22Rv1 (cell line): Measurements from ENCODE around the gene KCNK7.

Experiments used
- H3K27ac ChIP-seq: fragments of 450-650 bp; 2 replicates; pipeline ENCODE4 v1.5.1; 2017
- CTCF ChIP-seq: fragments of 450-650 bp; IDR thresholded peaks from 2 replicates; pipeline ENCODE4 v1.5.1; 2017; ENCODE audit warnings: mild to moderate bottlenecking
- ZFX ChIP-seq: fragments of 450-650 bp; IDR thresholded peaks from 2 replicates; pipeline ENCODE4 v1.6.1; 2017; ENCODE audit warnings: antibody characterized with exemption, borderline replicate concordance

Gene KCNK7

DNA sequence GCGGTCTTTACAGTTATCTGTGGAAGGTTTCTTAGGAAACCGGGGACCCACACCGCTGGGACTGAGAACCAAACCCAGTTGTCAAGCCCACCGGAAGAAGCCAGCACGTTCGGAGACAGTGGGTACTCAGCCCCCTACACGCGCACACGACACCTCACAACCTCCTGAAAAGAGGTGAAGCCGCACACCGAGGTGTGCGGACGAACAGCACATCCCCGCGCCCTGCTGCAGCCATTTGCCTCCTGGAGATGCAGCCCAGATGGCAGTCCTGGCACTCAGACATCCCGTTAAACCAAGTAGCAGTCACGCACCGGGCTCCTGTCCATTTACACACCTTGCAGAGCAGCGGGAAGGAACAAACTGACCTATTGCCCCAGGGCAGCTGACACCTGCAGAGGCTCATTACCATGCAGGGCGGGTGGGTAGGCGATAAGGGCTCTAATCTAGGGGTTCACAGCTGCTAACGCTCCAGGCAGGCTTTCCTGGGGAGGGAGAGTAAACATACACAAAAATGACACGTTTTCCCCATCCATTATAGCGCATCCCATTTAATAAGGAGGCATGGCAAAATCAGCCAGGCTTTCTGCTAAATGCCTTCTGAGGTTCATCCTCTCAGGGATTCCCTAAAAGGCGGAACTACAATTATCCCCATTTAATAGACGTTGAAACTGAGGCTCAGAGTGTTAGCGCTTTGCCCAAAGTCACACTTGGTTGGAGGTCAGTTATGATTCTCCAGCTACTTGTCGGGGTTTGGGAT is 20.6 kb downstream of the KCNK7 start:
- H3K27ac ChIP-seq: peak overlapping the region; percentile 96
- TF ChIP-seq ZFX (no peak), CTCF (no peak)

DNA sequence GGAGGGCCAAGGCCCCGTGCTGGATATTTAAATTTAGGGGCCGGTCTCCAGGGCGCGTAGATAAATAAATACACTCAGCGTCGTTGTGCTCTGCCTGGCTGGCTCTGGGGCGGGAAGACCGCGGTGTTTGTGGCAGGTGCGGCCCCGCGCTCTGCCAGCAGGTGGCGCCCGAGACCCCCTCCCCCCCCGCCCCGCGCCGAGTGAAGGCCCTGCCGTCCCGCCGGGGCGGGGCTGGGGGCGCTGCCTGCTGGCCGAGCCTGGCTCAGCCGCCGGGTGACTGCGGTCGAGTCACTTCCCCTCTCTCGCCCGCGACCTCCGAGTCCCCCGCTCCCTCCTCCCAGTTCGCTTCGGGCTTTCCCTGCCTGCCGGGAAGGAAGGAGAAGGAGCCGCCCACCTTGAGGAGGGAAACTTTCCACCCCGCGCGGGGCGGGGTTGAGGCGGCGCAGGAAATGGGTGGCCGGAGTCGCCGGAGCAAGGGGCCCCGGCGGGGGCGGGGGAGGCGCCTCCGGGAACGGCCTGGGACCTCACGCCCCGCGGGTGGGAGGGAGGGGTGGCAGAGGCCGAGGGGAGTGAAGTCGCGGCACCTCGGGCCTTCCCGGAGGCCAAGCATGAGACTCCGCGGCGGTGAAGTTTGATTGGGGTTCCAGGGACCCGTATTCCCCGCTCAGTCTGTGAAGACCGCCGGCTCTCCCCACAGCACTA is 21.3 kb downstream of the KCNK7 start:
- H3K27ac ChIP-seq: peak overlapping the region; percentile 96
- no peak for TF ChIP-seq ZFX
- TF ChIP-seq CTCF: peak; percentile 98

DNA sequence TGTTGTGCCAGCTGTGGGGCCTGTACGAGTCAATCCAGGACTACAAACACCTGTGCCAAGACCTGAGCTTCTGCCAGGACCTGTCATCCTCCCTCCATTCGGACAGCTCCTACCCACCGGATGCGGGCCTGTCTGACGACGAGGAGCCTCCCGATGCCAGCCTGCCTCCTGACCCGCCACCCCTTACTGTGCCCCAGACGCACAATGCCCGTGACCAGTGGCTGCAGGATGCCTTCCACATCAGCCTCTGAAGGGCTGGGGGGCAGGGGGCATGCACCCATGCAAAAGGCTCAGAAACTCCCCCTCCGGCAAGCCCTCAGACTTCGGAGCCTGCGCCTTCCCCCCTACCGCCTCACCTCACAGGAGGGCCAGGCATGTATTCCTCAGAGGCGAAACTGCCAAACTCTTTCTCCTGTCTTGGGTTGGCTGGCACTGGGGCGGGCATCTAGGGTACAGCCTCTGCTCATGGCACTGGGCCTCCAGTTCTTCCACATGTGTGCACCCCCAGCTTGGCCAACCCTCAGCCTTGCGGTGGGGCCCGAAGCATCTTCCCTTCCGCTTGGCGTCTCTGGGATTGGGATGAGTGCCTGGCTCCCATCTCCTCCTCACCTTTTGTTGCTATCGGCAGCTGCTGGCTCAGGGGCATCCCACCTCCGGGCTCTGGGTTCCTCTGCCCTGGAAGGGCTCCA is 22.1 kb downstream of the KCNK7 start:
- H3K27ac ChIP-seq: peak overlapping the region; percentile 96
- TF ChIP-seq ZFX (no peak), CTCF (no peak)

GRCh38 chr11:65572356-65573051 is 23.1 kb downstream of the KCNK7 start, which contains the start of gene FAM89B:
Gene FAM89B (plus strand): TSS chr11:65572538. CDS start chr11:65572670, 132 bp downstream.
- TF ChIP-seq CTCF: no peak
- no peak for TF ChIP-seq ZFX
- peak within 1 kb of the TSS; percentile 96 for H3K27ac ChIP-seq

DNA sequence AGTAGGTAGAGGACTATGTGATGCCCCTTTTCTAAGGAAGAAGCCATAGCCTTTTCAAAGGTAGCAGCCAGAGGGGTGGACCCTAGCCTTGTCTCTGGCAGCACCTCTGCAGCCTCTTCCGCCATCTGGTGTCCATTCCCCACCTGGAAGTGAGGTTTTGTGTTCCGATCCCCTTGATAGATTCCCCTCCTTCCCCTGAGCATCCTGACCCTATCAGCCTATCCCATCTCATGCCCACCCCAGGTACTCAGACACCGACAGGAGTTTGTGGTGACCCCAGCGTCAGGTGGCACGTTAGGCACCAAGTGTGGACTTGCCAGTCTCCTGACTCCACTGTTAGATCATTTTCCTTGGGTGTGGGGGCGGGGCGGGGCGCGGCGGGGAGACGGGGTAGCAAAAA is 23.7 kb downstream of the KCNK7 start:
- peak overlapping the region; percentile 96 for H3K27ac ChIP-seq

DNA sequence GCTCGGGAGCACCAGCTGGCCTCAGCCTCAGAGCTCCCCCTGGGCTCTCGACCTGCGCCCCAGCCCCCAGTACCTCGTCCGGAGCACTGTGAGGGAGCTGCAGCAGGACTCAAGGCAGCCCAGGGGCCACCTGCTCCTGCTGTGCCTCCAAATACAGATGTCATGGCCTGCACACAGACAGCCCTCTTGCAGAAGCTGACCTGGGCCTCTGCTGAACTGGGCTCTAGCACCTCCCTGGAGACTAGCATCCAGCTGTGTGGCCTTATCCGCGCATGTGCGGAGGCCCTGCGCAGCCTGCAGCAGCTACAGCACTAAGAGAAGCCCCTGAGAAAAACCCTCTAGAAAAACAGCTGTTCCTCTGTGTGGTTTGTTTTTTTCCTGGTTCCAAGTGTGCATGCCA is 24.2 kb downstream of the KCNK7 start:
- peak overlapping the region; percentile 96 for H3K27ac ChIP-seq
- TF ChIP-seq CTCF: no peak
- TF ChIP-seq ZFX: no peak

More for the DNA sequence above, 23.7 kb downstream of the KCNK7 start:
- TF ChIP-seq CTCF: peak; percentile 39
- no peak for TF ChIP-seq ZFX
